SHP77 treated with DMSO at 0.1 percent for 48 hours (cell line): ENCODE results near the gene RAP1GDS1.
"Not testable (repeated sequence)": the region's sequence is repeated elsewhere in the genome, so short reads cannot be mapped to it uniquely, and the experiment has no call there.

Experiments used
- DNase-seq: peaks from one replicate; lab custom pipeline; 2025; lab: John Stamatoyannopoulos, UW

The RAP1GDS1 gene

DNA sequence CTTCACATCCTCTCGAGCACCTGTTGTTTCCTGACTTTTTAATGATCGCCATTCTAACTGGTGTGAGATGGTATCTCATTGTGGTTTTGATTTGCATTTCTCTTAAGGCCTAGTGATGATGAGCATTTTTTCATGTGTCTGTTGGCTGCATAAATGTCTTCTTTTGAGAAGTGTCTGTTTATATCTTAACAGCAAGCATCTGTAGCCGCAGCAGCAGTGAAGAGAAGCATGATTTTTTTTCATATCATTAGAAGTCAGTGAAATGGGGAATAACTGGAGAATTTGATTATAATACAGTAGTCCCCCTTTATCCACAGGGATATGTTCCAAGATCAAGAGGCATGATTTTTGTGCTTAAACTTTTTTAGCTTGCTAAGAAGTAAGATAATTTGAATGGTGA is 27.5 kb downstream of the RAP1GDS1 start:
- DNase-seq: not testable (repeated sequence)

DNA sequence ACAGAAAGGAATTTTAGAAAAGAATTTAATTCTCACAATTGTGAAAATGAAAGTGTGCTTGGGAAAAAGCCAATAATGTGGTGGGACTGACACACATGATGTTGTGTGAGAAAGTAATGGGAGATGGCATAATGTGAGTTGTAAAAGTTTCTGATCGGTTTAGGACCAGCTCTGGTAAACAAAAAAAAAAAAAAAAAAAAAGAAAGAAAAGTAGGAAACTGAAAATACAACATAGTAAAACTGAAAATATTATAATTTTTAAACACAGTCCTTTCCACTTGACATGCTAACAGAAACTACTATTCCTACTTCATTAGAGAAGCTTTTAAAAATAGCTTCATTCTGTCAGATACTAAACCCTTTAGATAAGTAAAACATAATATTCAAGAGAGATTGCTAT is 28.2 kb downstream of the RAP1GDS1 start:
- DNase-seq: no peak

DNA sequence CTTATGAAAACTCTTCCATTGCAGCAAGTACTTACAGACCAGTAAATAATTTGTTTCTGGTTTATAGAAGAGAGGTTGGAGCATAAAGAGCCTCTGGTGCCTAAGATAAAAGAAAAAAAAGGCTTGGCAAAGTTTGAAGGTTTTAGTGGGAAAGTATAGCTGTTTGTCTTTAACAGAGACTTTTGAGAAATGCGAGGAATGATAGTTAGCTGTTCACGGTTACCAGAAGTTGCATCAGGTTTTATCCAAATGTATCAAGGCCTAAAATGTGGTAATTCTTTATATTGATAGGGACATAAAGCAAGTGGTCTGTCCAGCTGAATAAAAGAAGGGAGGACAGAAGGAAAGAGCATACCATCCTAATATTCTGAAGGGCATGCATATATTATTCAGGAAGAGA is 29.3 kb downstream of the RAP1GDS1 start:
- no peak for DNase-seq

GRCh38 chr4:98293104-98293887 is 32.1 kb downstream of the RAP1GDS1 start:
- DNase-seq: no peak

DNA sequence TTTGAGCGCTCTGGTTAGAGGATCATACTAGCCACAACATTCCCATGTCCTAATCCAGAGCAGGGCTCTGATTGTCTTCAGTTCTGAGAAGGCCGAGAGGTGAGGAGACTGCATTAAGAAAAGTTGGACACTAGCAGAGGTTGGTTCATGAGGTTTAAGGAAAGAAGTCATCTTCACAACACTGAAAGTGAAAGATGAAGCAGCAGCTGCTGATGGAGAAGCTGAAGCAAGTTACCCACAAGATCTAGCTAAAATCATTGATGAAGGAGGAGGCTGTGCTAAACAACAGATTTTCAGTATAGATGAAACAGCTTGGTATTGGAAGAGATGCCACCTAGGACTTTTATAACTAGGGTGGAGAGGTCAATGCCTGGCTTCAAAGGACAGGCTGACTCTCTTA is 36.8 kb downstream of the RAP1GDS1 start:
- no peak for DNase-seq

DNA sequence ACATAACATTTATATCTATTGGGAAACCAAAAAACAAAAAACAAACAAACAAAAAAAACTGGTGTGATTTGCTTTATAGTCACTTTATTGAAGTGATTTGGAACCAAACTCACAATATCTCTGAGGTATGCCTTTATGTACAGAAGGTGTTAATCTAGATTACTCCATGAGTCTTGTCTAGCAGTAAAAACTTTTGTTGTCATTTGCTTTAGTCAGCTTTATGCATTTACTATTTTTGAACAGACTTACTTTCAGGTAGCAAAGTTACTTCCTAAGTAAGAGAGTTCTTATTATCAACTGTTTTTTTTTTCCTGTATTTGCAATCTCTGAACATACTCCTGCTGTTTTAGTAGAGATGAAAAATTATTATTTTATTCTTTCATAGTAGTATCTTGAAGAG is 39.5 kb downstream of the RAP1GDS1 start:
- DNase-seq: no peak

- DNase-seq: no peak
These were observed 44.4 kb downstream of the RAP1GDS1 start for GRCh38 chr4:98305576-98305975.

- no peak for DNase-seq
These were observed 49.7 kb downstream of the RAP1GDS1 start for GRCh38 chr4:98310867-98311266.

DNA sequence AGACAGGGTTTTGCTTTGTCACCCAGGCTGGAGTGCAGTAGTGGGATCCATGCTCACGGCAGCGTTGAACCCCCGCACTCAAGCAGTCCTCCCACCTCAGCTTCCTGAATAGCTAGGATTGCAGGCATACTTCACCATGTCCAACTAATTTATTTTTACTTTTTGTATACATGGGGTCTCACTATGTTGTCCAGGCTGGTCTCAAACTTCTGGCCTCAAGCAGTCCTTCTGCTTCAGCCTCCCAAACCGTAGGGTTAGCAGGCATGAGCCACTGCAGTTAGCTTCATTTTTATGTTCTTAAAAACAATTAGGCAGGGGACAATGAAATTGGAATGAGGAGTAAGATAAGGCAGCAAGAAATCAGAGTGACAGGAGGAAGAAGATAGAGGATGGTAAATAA is 50.5 kb downstream of the RAP1GDS1 start:
- no peak for DNase-seq

- DNase-seq: no peak
These were observed 53.8 kb downstream of the RAP1GDS1 start for GRCh38 chr4:98314791-98315565.

DNA sequence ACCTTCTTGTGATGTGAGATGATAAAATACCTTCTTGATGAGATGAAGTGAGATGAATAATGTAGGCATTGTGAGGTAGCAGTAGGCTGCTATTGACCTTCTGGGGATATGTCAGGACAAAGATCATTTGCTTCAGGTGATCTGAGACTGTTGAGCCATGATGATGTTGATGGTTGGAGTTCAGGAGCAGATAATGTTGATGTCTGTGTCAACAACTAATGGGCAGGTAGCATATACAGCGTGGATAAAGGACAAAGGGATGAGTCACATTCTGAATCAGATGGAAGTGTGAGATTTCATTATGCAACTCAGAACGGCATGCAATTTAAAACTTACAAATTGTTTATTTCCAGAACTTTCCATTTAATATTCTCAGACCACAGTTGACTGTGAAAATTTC is 57.3 kb downstream of the RAP1GDS1 start:
- DNase-seq: no peak

- DNase-seq: no peak
These were observed 57.8 kb downstream of the RAP1GDS1 start for GRCh38 chr4:98319021-98319420.

DNA sequence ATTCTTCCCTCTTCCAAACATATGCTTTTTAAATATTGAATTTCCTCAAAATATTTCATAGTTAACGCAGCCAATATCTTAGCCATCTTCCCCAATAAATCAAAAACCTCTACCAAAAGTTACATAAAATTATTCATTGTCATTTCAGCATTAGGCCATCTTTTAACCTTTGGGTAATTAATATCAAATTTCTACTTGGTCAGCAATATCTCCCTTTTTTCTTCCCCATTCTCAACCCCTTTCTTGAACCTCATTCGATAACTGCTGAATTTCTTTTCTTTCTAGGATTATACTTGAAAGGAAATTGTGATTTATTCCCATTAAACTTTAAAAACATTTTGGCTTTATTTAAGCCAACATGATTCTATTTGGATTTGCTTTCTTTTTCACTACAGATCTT is 65.0 kb downstream of the RAP1GDS1 start:
- DNase-seq: no peak

DNA sequence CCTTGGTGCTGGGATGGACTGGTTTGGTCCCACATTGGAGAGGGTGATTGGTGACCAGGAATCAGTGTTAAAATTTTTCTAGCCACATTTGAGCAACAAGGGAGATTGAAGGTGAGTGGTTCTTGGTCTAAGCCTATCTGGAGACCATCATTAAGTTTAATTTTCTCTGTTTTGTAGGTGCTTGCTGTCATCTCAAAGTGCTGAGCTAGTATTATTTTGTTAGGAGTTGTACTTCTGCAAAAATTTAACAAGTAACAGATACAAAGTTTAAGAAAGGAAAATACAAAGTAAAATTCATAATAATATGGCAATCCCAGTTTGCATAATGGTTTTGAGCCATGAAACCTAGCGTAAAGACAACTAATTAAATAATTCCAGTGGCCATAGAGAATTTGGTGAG is 66.5 kb downstream of the RAP1GDS1 start:
- DNase-seq: no peak

DNA sequence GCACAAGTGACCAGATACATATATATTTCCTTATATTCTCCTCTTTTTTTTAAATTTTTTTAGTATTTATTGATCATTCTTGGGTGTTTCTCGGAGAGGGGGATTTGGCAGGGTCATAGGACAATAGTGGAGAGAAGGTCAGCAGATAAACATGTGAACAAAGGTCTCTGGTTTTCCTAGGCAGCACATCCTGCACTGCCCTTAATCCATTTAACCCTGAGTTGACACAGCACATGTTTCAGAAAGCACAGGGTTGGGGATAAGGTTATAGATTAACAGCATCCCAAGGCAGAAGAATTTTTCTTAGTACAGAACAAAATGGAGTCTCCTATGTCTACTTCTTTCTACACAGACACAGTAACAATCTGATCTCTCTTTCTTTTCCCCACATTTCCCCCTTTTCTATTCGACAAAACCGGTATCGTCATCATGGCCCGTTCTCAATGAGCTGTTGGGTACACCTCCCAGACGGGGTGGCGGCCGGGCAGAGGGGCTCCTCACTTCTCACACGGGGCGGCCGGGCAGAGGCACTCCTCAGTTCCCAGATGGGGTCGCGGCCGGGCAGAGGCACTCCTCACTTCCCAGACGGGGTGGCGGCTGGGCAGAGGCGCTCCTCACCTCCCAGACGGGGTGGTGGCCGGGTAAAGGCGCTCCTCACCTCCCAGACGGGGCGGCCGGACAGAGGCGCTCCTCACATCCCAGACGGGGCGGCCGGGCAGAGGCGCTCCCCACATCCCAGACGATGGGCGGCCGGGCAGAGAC is 68.9 kb downstream of the RAP1GDS1 start:
- not testable (repeated sequence) for DNase-seq

DNA sequence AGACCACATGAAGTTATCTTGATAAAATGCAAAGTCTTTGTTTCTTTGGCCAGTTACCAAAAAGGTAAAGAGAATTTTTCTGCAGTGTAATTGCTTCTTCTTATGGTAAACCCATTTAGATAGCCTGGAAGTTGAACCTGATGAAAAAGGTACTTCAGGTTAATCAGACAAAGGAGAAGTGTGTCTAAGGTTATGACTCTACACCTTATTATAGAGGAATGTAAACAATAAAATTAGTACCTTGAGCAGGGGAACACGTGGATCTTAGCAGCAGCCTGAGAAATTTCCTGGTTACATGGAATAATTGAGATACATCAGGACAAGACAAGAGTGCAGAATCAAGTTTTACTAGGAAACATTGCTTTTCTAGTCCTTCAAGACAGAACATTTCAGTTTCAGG is 70.8 kb downstream of the RAP1GDS1 start:
- no peak for DNase-seq

- no peak for DNase-seq
These were observed 73.3 kb downstream of the RAP1GDS1 start for GRCh38 chr4:98334461-98334860.

DNA sequence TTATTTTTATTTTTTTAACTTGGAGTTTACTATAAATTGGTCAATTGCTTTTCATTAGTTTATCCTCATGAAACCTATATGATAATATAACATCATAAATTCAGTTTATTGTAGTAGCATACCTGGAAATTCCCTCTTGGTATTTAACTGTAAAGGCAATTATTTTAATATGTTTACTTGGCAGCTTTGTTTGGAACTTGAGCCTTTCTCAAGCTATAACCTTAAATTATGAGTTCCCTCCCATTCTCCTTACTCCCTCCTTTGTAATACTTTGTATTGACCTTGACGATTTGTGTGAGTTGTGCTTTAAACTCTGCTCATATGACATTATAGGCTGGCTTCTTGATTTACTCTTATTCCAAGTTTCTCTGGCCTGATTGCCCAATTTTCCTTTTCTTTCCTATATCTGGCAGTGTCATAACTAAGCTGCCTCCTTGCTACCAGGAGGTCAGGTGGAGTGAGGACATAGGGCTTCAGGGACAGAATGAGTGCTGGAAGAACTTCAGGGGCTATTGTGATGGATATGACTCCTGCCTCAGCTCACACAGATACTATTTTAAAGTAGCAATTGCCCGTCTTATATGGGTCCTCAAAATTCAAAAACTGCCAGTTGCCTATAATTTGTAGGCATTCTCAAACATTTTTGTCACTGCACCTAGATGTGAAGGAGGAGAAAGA is 77.7 kb downstream of the RAP1GDS1 start:
- no peak for DNase-seq

- no peak for DNase-seq
These were observed 80.1 kb downstream of the RAP1GDS1 start for GRCh38 chr4:98341309-98341708.

GRCh38 chr4:98343626-98344025 is 82.4 kb downstream of the RAP1GDS1 start:
- DNase-seq: no peak

DNA sequence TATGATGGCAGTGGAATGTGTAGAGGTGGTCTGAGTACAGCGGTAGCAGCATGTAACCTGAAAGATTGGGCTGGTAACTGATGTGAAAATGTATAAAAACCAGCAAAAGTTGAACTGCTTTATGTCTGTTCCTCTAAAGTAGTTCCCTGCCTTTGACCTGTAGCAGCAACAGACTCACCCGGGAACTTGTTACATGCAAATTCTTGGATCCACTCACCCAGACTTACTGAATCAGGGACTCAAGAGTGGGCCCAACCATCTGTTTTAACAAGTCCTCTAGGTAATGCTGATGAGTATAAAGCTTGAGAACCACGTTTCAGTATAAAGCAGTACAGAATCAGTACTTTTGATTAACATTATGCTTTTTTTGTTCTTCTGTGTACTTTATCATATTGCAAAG is 84.7 kb downstream of the RAP1GDS1 start:
- no peak for DNase-seq

DNA sequence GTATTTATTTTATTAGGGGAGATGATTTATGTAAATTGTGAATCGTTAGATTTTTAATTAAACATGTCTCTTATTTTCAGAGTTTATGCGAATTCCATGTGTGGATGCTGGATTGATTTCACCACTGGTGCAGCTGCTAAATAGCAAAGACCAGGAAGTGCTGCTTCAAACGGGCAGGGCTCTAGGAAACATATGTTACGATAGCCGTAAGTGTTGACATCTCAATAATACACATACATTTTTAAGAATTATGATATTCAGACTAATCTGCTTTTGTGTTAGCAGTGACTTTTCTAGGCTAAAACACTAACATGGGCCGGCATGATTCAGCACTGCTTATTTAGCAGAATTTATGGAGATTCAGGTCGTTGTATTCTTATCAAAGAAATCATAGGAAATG is 91.2 kb downstream of the RAP1GDS1 start:
- DNase-seq: no peak
